NCI-H187 treated with DMSO at 0.1 percent for 48 hours (cell line): ENCODE measurements around the gene PCCA.

ENCODE experiments used
- DNase-seq: peaks from one replicate; lab custom pipeline; 2025; lab: John Stamatoyannopoulos, UW

PCCA gene

DNA sequence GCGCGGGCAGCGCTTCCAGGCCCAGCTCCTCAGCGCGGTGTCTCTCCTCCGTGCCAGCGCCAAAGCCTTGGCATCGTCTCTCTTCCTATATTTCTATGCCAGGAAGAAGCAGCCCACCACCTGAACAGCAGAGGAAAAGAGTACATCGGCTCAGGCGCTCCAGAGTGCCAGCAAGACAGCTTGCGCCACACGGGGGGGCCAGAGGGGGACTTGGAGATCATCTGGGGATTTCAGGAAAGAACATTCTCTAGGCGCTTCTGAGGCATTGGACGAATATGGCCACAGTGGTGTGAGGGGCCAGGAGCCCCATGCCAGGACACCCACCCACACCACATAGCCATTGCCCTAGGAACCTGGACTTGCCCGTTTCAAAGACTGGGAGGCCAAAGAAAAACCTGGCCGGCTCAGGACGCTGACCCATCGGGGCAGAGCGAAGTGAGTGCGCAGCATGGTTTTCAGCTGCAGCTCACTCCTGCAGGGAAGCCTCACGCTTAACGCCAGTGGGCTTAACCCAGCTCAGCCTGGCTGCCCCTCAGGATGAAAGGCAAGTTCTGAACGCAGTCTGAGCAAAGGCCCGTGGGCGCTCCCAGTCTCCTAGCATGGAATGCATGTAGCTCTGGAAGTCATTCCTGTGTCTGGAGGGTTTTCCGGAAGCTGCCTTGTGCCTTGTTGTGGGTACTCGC is 437.6 kb downstream of the PCCA start:
- DNase-seq, result no peak

DNA sequence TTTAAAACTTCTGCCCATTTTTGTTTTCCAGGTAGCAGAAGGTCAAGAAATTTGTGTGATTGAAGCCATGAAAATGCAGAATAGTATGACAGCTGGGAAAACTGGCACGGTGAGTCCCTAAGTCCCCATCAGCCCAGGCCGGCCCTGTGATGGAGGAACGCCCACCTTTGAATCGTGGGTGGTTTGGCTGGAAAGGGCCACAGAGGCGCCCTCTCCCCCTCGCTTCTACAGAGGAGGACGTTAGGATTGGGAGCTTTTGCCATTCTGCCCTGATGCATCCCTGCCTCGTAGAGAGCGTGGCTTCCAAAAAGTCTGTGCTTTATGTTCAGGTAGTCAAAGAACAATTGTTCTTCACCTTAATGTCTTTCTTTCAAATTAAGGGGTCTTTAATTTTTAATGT is 438.8 kb downstream of the PCCA start:
- DNase-seq, result no peak

DNA sequence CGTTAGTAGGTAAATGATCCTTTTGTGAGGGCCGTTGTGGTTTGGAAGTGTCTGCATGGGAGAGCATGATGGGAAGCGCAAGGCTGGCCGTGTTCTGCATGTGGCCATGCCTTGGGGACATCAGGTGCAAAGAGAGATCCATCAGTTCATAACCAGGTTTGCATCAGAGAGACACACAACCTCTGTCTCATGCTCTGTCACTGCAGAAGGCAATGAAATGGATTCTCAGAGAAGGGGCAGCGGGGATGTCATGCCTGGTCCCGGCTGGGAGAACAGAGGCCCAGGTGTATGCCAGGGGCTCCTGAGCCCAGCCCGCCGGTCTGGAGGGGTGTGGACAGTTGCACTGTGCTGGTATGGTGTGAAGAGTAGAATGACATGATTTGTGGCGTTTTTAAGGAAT is 439.5 kb downstream of the PCCA start:
- no peak for DNase-seq

DNA sequence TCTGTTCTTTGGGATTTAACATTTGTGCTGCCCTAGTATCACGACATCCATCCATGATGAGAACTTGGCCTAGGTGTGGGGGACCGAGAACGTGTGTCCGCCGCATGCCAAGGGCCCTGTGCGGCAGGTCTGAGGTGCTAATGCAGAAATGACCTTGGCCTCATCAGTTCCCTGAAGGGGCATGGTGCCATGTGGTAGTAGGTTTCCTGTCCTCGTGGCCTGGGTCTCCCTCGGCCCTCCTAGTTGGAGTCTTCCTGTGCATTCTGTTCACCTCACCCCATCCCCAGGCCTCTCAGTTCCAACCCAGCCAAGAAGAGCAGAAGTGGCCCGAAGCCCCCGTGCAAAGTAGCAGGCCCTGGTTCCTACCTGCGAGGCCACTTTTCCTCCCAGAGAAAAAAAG is 439.9 kb downstream of the PCCA start:
- no peak for DNase-seq

- DNase-seq, result no peak
Observed at GRCh38 chr13:100529666-100530377, 440.9 kb downstream of the PCCA start.

DNA sequence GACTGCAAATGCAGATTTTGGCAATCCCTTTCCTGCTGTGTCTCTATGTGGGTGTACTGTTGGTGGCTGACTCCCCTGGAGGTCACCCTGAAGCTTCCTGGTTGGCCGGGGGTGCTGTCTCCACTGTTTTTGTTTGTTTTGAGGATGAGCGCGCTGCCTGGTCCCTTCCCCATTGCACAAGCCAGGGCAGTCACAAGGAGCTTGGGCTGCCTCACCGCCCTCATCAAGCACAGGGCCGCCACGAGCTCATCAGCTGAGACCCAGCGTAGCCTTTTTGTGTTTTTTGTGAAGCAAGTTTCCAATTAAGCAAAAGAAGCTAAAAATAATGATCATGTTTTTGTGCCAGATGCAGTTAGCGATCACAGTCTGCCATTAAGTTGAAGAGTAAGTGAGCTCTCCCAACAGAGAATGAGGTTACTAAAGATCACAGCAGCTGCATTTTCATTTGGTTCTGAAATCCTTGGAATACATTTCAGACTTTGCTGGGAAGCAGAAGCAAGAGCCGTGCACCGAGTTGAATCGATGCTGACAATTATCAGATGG is 441.8 kb downstream of the PCCA start:
- no peak for DNase-seq

DNA sequence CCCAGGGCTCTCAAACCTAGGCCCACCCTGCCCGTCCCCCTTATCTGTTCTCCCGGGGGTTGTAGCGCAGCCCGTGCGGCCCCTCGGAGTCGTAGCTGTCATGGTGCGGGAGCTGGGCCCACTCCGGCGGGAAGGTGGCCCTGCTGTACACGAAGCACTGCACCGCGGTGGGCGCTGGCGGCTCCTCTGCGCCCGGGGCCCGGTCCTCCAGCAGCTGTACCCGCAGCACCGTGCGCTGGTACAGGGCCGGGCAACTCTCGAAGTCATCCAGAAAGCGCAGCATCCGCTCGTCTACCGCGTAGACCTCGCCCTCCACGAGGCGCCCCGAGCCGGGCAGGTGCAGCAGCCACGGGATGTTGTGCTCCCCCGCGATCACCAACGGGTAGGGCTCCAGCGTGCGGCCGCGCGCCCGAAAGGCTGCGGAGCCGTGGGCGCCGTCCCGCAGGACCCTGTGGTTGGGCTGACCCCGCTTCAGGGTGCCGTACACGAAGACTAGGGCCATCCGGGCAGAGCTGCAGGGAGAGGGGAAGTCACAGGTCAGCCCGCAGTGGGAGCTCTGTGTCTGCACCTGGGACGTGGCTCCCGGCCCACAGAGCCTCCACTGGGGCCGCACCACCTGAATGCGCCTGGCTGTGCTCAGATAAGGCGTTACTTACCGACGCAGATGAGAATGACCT is 443.3 kb downstream of the PCCA start:
- no peak for DNase-seq

GRCh38 chr13:100532836-100533435 is 444.0 kb downstream of the PCCA start:
- DNase-seq, result no peak

GRCh38 chr13:100533588-100534041 is 444.7 kb downstream of the PCCA start:
- DNase-seq, result peak; percentile 41

- DNase-seq, result no peak
Observed at GRCh38 chr13:100534147-100534843, 445.4 kb downstream of the PCCA start.

DNA sequence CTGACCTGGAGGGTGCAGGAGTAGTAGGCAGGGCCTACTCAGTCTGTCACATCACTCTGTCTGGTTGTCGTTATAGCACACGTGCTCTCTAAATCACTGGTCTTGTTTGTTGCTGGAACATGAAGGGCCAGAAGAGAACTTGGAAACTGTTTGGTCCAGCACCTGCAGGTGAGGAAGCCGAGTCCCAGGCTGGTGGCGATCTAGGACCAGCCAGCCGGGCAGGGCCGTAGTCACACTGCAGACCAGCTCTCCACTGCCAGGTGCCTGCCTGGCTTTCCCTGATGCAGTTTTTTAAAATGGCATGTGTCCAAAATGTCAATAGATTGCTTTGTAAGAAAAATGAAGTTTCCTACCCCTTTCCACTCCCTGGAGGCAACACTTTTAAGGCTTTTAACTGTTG is 446.0 kb downstream of the PCCA start:
- no peak for DNase-seq

DNA sequence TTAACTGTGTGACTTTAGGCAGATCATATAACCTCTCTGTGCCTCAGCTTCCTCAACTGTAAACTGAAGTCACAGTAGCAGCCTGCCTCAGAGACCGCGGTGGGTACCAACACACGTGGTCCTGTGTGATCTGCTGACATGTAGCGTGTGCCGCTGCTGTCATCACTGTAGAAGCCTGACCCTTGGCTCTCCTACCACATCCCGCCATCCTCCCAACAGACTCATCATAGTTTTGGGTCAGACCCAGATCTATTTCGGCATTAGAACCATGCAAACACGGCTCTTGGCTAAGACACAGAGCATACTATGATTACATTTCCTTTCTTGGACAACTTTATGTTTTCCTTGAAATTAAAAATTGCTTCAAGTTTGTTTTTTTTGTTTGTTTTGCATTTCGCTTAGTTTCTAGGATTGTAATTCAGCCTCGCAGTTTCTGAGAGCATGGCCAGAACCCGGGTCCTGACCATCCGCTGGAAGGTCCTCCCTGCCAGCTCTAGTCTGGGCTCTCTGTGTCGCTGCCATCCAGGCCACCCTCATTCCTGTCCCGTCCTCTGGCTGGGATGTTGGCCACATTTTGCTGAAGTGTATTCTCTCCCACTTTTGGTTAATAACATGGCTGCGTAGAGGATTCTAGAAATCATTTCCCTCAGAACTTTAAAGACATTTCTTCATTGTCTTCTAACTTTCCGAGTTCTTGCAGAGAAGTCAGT is 446.7 kb downstream of the PCCA start:
- no peak for DNase-seq

DNA sequence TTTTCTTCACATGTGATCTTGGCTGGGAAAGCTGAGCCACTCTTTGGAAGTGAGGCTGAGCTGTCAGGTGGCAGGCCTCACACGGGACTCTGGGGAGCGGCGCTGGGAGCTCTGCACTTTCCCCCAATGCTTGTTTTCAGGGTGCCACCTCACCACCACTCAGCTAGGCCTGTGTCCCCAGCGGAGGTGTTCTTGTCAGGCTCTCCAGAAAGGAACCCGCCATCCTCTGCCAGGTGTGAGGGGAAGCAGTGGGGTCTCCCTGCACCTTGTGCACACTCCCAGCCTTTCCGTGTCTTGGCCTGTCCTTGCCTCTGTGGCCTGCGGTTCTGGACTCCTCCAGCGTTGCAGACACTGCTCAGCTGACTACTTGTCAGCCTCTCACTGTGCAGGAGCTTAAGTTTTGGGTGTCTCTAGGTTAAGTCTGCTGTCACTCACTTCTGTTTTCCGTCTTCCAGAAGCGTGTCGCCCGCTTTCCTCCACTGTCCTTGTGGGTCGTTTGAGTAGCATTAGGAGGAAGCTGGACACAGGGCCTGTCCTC is 447.8 kb downstream of the PCCA start:
- no peak for DNase-seq

DNA sequence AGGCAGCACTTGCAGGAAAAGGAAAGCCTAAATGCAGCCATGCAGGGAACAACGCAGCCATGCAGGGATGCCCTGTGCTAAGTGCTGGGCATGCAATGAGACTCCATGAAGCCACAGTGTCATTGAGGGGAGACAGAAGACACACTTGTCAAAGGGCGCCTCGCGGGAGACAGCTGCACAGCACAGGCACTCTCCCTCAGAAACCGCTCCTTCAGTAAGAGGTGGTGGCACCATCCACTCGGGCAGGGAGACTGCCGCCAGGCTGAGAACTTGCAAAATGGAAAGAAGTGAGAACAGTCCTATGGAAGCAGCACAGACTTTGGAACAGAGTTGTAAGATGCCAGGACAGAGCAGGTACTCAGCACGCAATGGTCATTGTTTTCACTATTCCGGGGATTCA is 448.6 kb downstream of the PCCA start:
- DNase-seq, result no peak

GRCh38 chr13:100537951-100538462 is 449.1 kb downstream of the PCCA start:
- no peak for DNase-seq

DNA sequence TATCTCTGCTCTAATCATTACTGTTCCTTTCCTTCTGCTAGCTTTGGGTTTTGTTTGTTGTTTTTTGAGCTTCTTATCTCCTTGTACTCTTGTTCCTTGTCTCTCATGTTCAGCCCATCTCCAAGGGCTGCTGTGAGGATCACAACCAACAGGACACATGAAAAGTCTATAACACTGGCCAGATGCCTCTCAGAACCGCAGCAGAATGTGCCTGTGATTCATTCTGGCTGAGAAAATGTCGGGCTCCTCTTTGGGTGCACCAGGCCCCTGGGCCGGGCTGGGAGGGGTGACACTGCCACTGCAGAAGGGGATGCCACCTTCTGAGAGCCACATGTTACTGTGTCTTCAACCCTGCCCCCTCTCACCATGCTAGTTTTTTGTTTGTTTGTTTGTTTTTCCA is 451.7 kb downstream of the PCCA start:
- no peak for DNase-seq

GRCh38 chr13:100541897-100542825 is 453.3 kb downstream of the PCCA start:
- no peak for DNase-seq

DNA sequence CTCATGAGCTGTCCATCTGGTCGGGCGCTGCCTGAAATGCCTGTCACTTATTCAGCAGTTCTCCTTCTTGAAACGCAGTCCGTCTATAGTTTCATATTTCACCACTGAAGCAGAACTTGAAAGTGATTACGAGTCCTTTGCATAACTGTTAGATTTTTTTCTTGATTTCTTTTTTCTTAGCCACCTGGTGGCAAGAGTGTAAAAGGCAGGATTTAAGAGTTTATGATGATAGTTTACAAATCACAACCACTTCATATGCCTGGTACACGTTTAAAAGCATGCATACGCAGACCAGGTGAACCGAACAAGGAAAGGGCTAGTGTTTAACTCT is 453.9 kb downstream of the PCCA start:
- peak; percentile 52 for DNase-seq

DNA sequence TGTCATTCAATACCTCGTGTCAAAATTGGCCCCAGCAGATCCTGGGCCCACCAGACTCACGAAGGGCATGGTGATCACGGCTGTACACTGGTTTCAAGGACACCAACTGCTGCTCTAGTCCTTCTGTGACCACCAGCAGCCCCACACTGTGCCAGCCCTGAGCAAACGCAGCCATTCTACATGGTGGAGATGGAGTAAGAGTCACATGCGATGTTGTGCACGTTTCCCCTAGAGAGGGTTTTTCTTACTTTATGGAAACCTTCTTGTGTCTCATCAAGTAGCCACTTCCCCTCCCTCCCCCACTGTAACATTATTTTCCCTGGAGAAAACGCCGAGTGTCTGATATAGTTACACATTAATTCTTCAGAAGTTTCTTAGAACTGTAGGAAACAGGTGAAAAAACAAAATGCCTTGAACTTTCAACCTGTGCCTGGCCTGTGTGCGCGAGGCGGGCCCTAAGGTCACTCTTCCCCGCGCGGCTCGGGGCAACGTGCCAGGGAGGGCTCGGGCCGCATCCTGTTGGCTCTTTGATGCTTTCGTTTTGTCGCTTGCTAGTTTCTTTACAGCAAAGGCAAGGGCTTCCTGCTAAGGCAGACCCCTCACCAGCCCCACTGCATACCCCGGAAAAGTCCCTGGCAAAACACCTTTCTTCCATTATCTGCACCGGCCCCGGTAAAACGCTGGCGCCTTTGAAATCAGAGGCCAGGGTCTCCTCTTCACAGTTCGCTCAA is 455.1 kb downstream of the PCCA start:
- no peak for DNase-seq
